ENCODE measurements around the gene ADAMTS2. TPM values are rescaled to one million over a fixed set of nuclear protein-coding genes. Genes with fewer than 3 reads are reported as not detected.
A peak's percentile ranks its signal among the peaks of the same experiment; 100 is the strongest.

The ADAMTS2 gene
- total and polyA plus RNA-seq, 2 donors (not counting 3 experiments of a cell fraction or from before 2014, with no cell fraction given), result not detected

DNA sequence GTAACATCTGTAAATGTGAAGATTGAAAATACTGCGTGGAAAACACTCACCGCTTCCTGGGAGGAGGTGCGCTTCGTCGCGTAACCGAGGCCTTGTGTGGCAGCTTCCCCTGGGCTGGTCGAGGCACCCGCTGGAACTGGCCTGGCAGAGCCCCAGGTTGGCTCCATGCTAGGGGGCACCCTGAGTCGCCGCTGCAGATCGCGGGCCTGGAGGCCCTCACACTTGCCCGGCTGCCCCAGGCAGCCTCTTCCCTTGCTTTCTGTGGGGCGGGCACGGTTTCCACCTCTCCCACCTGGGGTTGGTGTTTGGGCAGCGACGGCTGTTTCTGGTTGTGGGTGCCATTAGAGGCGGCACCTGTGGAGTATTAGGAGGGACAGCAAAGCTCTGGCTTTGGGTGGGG is 284.2 kb downstream of the ADAMTS2 start:
- H3K4me3 ChIP-seq (replicated peaks in 1 of 3; ENCODE audit: insufficient read depth in 1 of 3, low read depth in 1 of 3, low read length in 3 of 3), result peak overlapping the region in 2 of 3 experiments; percentile 37 to 73
- no peaks in the 10 kb centered on the region for H3K27me3 ChIP-seq (ENCODE audit: control insufficient read depth in 2 of 2, insufficient read depth in 2 of 2, low read length in 2 of 2)
- dilution Hi-C loops (cut with MboI; ENCODE audit: extremely low pct_ligation_motif_present, low sequenced_read_pairs), result no loop called here
- H4K20me1 ChIP-seq (replicated peaks; ENCODE audit: control insufficient read depth, extremely low read depth, insufficient read depth, low read length), result no peaks in the 10 kb centered on the region
- CTCF ChIA-PET, result interaction anchor here (0.9 to 2.3 kb wide), 5 partner anchors 10 to 433 kb away, joined by 3 to 17 read pairs (median 7); partner anchors contain the start of genes ZNF354A, ZNF354B and ZNF879
- POLR2A ChIA-PET, result interaction anchor here (1.4 to 1.5 kb wide), 2 partner anchors 201 to 330 kb away, joined by 7 to 8 read pairs; partner anchors contain the start of genes ZNF354A and ZNF354B
- H3K9me3 ChIP-seq (replicated peaks; ENCODE audit: control insufficient read depth, insufficient read depth, low read length), result no peaks in the 10 kb centered on the region
- no peak overlapping the region for H2AFZ ChIP-seq (ENCODE audit: low read depth, low read length)
- no peak overlapping the region for H3K27ac ChIP-seq (ENCODE audit: insufficient read depth, low read depth, low read length)
- peak overlapping the region; percentile 8 for H3K4me2 ChIP-seq (ENCODE audit: insufficient read depth, low read length)
- H3K9me1 ChIP-seq (replicated peaks; ENCODE audit: control insufficient read depth, extremely low read depth, insufficient read depth, low read length), result no peaks in the 10 kb centered on the region
- BruUV-seq (replicated peaks), result no TSS peak
- peaks cover 0 to 3% of the 10 kb centered on the region in 2 experiments for H3K36me3 ChIP-seq (ENCODE audit: control insufficient read depth in 2 of 2, extremely low read depth in 1 of 2, insufficient read depth in 2 of 2, low read length in 2 of 2)
- intact Hi-C loops (cut with micrococcal nuclease), result loop anchor here (2.0 to 5.0 kb wide), 2 partner anchors 166 to 431 kb away; partner anchors contain the start of gene ZFP2
- DNase-seq (ENCODE audit: low read depth, low spot score) (no peak), FAIRE-seq (no peak)
- no peak for TF ChIP-seq EZH2 (IDR thresholded peaks at IDR 0.05; ENCODE audit: borderline replicate concordance, low read depth, low read length, severe bottlenecking)
- no peak for TF ChIP-seq GATA2 (IDR thresholded peaks at IDR 0.05; ENCODE audit: insufficient read depth, insufficient read length, low read depth, low read length)
- no peak for TF ChIP-seq POLR2A (IDR thresholded peaks at IDR 0.05; ENCODE audit: low read depth, low read length)
- no peak for TF ChIP-seq CTCF (IDR thresholded peaks at IDR 0.05; ENCODE audit: extremely low read depth in 1 of 2, insufficient read depth in 1 of 2, low read depth in 1 of 2, low read length in 2 of 2)
- TF ChIP-seq FOS (IDR thresholded peaks at IDR 0.05; ENCODE audit: borderline replicate concordance, insufficient read depth, low read length), result no peak
- no peak for TF ChIP-seq MAX (IDR thresholded peaks at IDR 0.05; ENCODE audit: insufficient read depth, insufficient read length)
- no peak for TF ChIP-seq POLR2AphosphoS5 (IDR thresholded peaks at IDR 0.05; ENCODE audit: insufficient read depth, low read depth, low read length)
- TF ChIP-seq JUN (IDR thresholded peaks at IDR 0.05; ENCODE audit: borderline replicate concordance, insufficient read depth, insufficient read length, low read depth), result no peak
- TF ChIP-seq MYC (IDR thresholded peaks at IDR 0.05; ENCODE audit: low read depth, low read length), result no peak
- no peak overlapping the region for H3K9ac ChIP-seq (replicated peaks; ENCODE audit: extremely low read depth, insufficient read depth, low read length)
- peaks cover 4% of the 10 kb centered on the region for H3K79me2 ChIP-seq (ENCODE audit: control insufficient read depth, insufficient read depth, low read length)
- H3K4me1 ChIP-seq (ENCODE audit: control insufficient read depth, extremely low read depth, insufficient read depth, low read length), result peaks cover 6% of the 10 kb centered on the region

Small RNA genes lying within 50 kb of the gene (small RNA-seq; reads per million reads assigned to genes)
- gene AC109479.2 (ENCODE audit: insufficient read depth, insufficient read length, low read depth, low replicate concordance), result not detected

Other genes starting within 250 kb of the ADAMTS2 start
- gene RUFY1, start 205.1 kb upstream of the ADAMTS2 start, total RNA-seq, result 43.3 and 44.9 TPM in 2 replicates
- 25.4 and 25.6 TPM in 2 replicates for gene RUFY1, start 205.1 kb upstream of the ADAMTS2 start, polyA plus RNA-seq